H1 (cell line): ENCODE data around the gene METRNL. TPM values are rescaled to one million over a fixed set of nuclear protein-coding genes. Genes with fewer than 3 reads are reported as not detected.

Experiments
- ASH2L ChIP-seq: fragments of 200-600, 300-600 bp; sonication (generic); IDR thresholded peaks from one replicate; pipeline ENCODE4 v1.7.1; 2017; ENCODE audit warnings: low read length
- CEBPB ChIP-seq: IDR thresholded peaks from 2 replicates; pipeline ENCODE4 v1.6.1; 2012; ENCODE audit warnings: low read depth, low read length
- CHD7 ChIP-seq: fragments of 300-600 bp; sonication (generic); IDR thresholded peaks from 2 replicates; pipeline ENCODE4 v1.7.1; 2012; ENCODE audit warnings: low read length, moderate library complexity, mild to moderate bottlenecking, inconsistent platforms; ENCODE audit not compliant: insufficient replicate concordance
- FOSL1 ChIP-seq: IDR thresholded peaks from 2 replicates; pipeline ENCODE4 v1.6.1; 2011; ENCODE audit warnings: mild to moderate bottlenecking, low read depth, low read length, moderate library complexity; ENCODE audit not compliant: insufficient read depth
- GABPA ChIP-seq: IDR thresholded peaks from 2 replicates; pipeline ENCODE4 v1.6.1; 2011; ENCODE audit warnings: mild to moderate bottlenecking, low read length, moderate library complexity, borderline replicate concordance; ENCODE audit not compliant: insufficient read depth
- MAFK ChIP-seq: IDR thresholded peaks from 2 replicates; pipeline ENCODE4 v1.6.1; 2012; ENCODE audit warnings: low read depth, mild to moderate bottlenecking, improper control_type of control experiment, low read length
- POLR2AphosphoS5 ChIP-seq: IDR thresholded peaks from 2 replicates; pipeline ENCODE4 v1.6.1; 2011; ENCODE audit warnings: low read depth, low read length
- SIN3A ChIP-seq, 2 experiments: IDR thresholded peaks in 1 of 2; conservative IDR thresholded peaks in 1 of 2; 2 replicates each; pipeline ENCODE4 v1.6.1; 2011 to 2012; ENCODE audit warnings: low read length in 2 of 2, improper control_type of control experiment in 1 of 2, low read depth in 1 of 2, mild to moderate bottlenecking in 1 of 2
- SP1 ChIP-seq: IDR thresholded peaks from 2 replicates; pipeline ENCODE4 v1.6.1; 2011; ENCODE audit warnings: low read depth, low read length
- SP2 ChIP-seq: IDR thresholded peaks from 2 replicates; pipeline ENCODE4 v1.6.1; 2012; ENCODE audit warnings: mild to moderate bottlenecking, low read length, inconsistent platforms
- SP4 ChIP-seq: IDR thresholded peaks from 2 replicates; pipeline ENCODE4 v1.6.1; 2012; ENCODE audit warnings: low read length, inconsistent platforms
- polyA plus RNA-seq, 7 experiments: library from polyadenylated mRNA; depleted of rRNA in 3 of 7; stranded (reverse) in 5 of 7; unstranded in 2 of 7; fragments of >200 nt in 5 of 7; fragments of 200-250 nt in 2 of 7; gene quantifications; 1 replicate in 5 of 7; 2 replicates in 1 of 7; 4 replicates in 1 of 7; pipeline versions ENCODE4 v1.2.1 to v1.2.3, GENCODE V29; 2011 to 2013; ENCODE audit warnings: missing spikeins in 2 of 7, mixed read lengths in 2 of 7
- total RNA-seq: library from RNA; stranded (reverse); fragmentation: NEBNext Ultra II Directional; extraction: Animal tissue kit (Norgen Biotek cat#: 25700); gene quantifications from 2 replicates; pipeline ENCODE4 v1.2.1, GENCODE V29; 2021

The METRNL gene
- total and polyA plus RNA-seq, 2 of the 8 experiments (the other 6 are each of a cell fraction or from before 2014, with no cell fraction given), result 13.9 to 14.2 TPM

- TF ChIP-seq CHD7 (no peak), ASH2L (no peak), SP2 (no peak), SIN3A (conservative IDR thresholded peaks at IDR 0.05 in 1 of 2, IDR thresholded peaks at IDR 0.05 in 1 of 2; ENCODE audit: low read depth in 1 of 2, low read length in 2 of 2) (no peak), MAFK (no peak), CEBPB (no peak), SP4 (no peak), SP1 (no peak), POLR2AphosphoS5 (no peak), FOSL1 (no peak), GABPA (no peak)
- TF ChIP-seq, all 59 proteins: peak for 0
Observed at GRCh38 chr17:83099086-83099555, 19.7 kb downstream of the METRNL start (continued).
